Prostate gland (tissue), 2 donors: Measurements from ENCODE around the gene VPS45.

Source experiments
- CTCF ChIP-seq, 4 experiments: fragments of 200-600 bp in 2 of 4; fragments of 450-650 bp in 2 of 4; sonication (generic) in 2 of 4; IDR thresholded peaks; 1 replicate in 3 of 4; 2 replicates in 1 of 4; pipeline ENCODE4 v1.5.1; 2016 to 2019; ENCODE audit warnings: antibody characterized with exemption in 4 of 4, mild to moderate bottlenecking in 2 of 4, moderate library complexity in 2 of 4
- POLR2A ChIP-seq: fragments of 450-650 bp; IDR thresholded peaks from one replicate; pipeline ENCODE4 v1.6.1; 2016; ENCODE audit warnings: antibody characterized with exemption, mild to moderate bottlenecking
- POLR2AphosphoS5 ChIP-seq: sonication (generic); formaldehyde crosslinking; IDR thresholded peaks from one replicate; pipeline ENCODE4 v1.6.1; 2017; ENCODE audit warnings: antibody characterized with exemption

DNA sequence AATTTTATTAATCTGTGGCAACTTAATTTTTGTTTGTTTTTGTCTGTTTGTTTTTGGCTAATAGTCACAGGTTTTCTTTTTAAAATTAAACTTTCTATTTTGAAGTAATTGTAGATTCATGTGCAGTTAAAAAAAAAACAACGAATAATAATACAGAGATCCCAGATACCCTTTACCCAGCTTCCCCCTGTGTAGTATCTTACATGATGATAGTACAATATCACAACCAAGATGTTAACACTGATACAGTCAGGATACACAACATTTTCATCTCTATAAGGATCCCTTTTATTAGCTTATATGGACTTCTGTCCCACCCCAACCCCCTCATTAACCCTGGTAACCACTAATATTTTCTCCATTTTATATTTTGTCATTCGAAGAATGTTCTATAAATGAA lies 5.9 kb downstream of the VPS45 start:
- TF ChIP-seq POLR2A (no peak), CTCF (IDR thresholded peaks at IDR 0.05) (no peak), POLR2AphosphoS5 (no peak)
